SK-N-SH treated with all-trans-retinoic acid at 6 μM for 48 hours (cell line): ENCODE measurements around the gene SLC3A2.

ENCODE experiments used
- ZC3H10 ChIP-seq: fragments of 250-450 bp; sonication (Bioruptor Pico); IDR thresholded peaks from 2 replicates; pipeline ENCODE4 v1.5.1; 2021; ENCODE audit warnings: mild to moderate bottlenecking, moderate library complexity
- ZFP30 ChIP-seq: fragments of 450-650 bp; formaldehyde crosslinking; IDR thresholded peaks from 2 replicates; pipeline ENCODE4 v1.5.0; 2022; ENCODE audit warnings: mild to moderate bottlenecking, moderate library complexity
- TF ChIP-seq, protein P1 (sequence below): fragments of 250-450 bp; sonication (Bioruptor Pico); IDR thresholded peaks from 2 replicates; pipeline ENCODE4 v1.5.0; 2020; ENCODE audit warnings: mild to moderate bottlenecking, moderate library complexity
- TF ChIP-seq, protein P2 (sequence below): fragments of 250-450 bp; sonication (Bioruptor Pico); IDR thresholded peaks from 2 replicates; pipeline ENCODE4 v1.8.0; 2020; ENCODE audit warnings: mild to moderate bottlenecking, moderate library complexity, borderline replicate concordance

DNA sequence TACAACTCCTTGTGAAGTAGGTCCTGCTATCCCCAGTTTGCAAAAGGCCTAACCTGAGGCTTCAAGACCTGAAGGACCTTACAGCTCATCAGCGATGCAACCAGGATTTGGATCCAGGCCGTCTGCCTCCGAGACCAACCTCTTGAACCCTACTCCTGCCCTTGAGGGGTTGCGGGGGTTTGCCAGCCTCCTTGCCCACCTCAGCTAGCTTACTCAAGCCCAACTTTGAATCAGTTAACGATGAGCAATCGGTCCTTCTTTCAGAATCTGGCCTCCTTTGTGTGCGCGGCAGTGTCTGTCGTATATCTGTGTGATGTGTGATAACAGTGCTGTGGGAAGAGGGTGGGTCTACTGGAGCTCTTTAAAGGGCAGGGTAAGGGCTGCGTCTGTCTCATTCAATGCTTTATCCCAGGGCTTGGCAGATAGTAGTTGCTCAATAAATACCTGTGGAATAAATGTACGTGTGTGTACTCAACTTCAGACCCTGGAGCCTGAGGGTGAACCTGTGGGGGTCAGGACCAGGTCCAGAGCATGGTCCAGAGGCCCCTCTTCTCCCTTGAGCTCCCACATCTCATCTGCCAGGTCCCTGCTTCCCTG lies 37.3 kb downstream of the SLC3A2 start:
- TF ChIP-seq, protein P1, sequence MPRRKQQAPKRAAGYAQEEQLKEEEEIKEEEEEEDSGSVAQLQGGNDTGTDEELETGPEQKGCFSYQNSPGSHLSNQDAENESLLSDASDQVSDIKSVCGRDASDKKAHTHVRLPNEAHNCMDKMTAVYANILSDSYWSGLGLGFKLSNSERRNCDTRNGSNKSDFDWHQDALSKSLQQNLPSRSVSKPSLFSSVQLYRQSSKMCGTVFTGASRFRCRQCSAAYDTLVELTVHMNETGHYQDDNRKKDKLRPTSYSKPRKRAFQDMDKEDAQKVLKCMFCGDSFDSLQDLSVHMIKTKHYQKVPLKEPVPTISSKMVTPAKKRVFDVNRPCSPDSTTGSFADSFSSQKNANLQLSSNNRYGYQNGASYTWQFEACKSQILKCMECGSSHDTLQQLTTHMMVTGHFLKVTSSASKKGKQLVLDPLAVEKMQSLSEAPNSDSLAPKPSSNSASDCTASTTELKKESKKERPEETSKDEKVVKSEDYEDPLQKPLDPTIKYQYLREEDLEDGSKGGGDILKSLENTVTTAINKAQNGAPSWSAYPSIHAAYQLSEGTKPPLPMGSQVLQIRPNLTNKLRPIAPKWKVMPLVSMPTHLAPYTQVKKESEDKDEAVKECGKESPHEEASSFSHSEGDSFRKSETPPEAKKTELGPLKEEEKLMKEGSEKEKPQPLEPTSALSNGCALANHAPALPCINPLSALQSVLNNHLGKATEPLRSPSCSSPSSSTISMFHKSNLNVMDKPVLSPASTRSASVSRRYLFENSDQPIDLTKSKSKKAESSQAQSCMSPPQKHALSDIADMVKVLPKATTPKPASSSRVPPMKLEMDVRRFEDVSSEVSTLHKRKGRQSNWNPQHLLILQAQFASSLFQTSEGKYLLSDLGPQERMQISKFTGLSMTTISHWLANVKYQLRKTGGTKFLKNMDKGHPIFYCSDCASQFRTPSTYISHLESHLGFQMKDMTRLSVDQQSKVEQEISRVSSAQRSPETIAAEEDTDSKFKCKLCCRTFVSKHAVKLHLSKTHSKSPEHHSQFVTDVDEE (CRISPR knock-in tag) = no peak
- TF ChIP-seq ZFP30 (CRISPR knock-in tag) (no peak), ZC3H10 (no peak)
- TF ChIP-seq, protein P2, sequence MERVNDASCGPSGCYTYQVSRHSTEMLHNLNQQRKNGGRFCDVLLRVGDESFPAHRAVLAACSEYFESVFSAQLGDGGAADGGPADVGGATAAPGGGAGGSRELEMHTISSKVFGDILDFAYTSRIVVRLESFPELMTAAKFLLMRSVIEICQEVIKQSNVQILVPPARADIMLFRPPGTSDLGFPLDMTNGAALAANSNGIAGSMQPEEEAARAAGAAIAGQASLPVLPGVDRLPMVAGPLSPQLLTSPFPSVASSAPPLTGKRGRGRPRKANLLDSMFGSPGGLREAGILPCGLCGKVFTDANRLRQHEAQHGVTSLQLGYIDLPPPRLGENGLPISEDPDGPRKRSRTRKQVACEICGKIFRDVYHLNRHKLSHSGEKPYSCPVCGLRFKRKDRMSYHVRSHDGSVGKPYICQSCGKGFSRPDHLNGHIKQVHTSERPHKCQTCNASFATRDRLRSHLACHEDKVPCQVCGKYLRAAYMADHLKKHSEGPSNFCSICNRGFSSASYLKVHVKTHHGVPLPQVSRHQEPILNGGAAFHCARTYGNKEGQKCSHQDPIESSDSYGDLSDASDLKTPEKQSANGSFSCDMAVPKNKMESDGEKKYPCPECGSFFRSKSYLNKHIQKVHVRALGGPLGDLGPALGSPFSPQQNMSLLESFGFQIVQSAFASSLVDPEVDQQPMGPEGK = no peak
